CD4-positive, alpha-beta T cell (primary cell): ENCODE results near the gene PDZD4. TPM values are rescaled to one million over a fixed set of nuclear protein-coding genes. Genes with fewer than 3 reads are reported as not detected.
A peak's percentile ranks its signal among the peaks of the same experiment; 100 is the strongest.

Source experiments
- ATAC-seq: fragments of 200-7000 bp; cut with Tn5 transposase; one replicate; pipeline ENCODE4 v1.10.0; 2022; ENCODE audit warnings: mild to moderate bottlenecking; ENCODE audit not compliant: poor library complexity
- CTCF ChIA-PET: fragments of 350-600 bp; sonication (Branson Sonifier 250); formaldehyde crosslinking; loops from one replicate; lab custom pipeline; 2021; ENCODE audit warnings: antibody characterized with exemption, inconsistent platforms; lab: Charles Lee
- POLR2A ChIA-PET: fragments of 350-600 bp; sonication (Branson Sonifier 250); formaldehyde crosslinking; loops from one replicate; lab custom pipeline; 2021; ENCODE audit warnings: antibody characterized with exemption, inconsistent platforms; lab: Charles Lee
- DNase-seq, 14 experiments: peaks; one replicate each; pipeline ENCODE4 v3.0.0-alpha.2; 2013 to 2020; ENCODE audit warnings: mixed read lengths in 2 of 14
- H3K27ac ChIP-seq, 2 donors: one replicate each; pipeline versions ENCODE4 v1.5.1 to v1.7.0; 2013; ENCODE audit warnings: low read length in 2 of 2, low read depth in 1 of 2, mild to moderate bottlenecking in 1 of 2
- H3K27me3 ChIP-seq, 2 experiments: 1 replicate in 1 of 2; 2 replicates in 1 of 2; pipeline versions ENCODE4 v1.6.1 to v1.7.0; 2013; ENCODE audit warnings: low read length in 2 of 2, control low read depth in 1 of 2, mild to moderate bottlenecking in 1 of 2, moderate library complexity in 1 of 2; ENCODE audit not compliant: insufficient read depth in 2 of 2, control insufficient read depth in 1 of 2
- H3K36me3 ChIP-seq: one replicate; pipeline ENCODE4 v1.6.1; 2013; ENCODE audit warnings: low read length, control low read depth; ENCODE audit not compliant: insufficient read depth
- H3K4me1 ChIP-seq: one replicate; pipeline ENCODE4 v1.6.1; 2013; ENCODE audit warnings: low read length, control low read depth; ENCODE audit not compliant: insufficient read depth
- H3K4me3 ChIP-seq: one replicate; pipeline ENCODE4 v1.5.1; 2013; ENCODE audit warnings: mild to moderate bottlenecking, low read length, moderate library complexity
- H3K9me3 ChIP-seq, 2 experiments: 1 replicate in 1 of 2; 2 replicates in 1 of 2; pipeline versions ENCODE4 v1.6.1 to v1.7.0; 2013; ENCODE audit warnings: low read length in 2 of 2, mild to moderate bottlenecking in 2 of 2, control low read depth in 1 of 2, moderate library complexity in 1 of 2; ENCODE audit not compliant: control insufficient read depth in 1 of 2, insufficient read depth in 1 of 2
- H3K27ac Mint-ChIP-seq: one replicate; pipeline ENCODE4 v1.8.0; 2020; ENCODE audit warnings: mixed read lengths
- H3K27me3 Mint-ChIP-seq: one replicate; pipeline ENCODE4 v1.8.0; 2021; ENCODE audit warnings: mixed read lengths
- H3K36me3 Mint-ChIP-seq: one replicate; pipeline ENCODE4 v1.8.0; 2021; ENCODE audit warnings: low read depth, mixed read lengths
- H3K4me1 Mint-ChIP-seq: one replicate; pipeline ENCODE4 v1.8.0; 2021; ENCODE audit warnings: low read depth, mixed read lengths
- H3K4me3 Mint-ChIP-seq: one replicate; pipeline ENCODE4 v1.8.0; 2020; ENCODE audit warnings: mild to moderate bottlenecking, mixed read lengths
- H3K9me3 Mint-ChIP-seq: one replicate; pipeline ENCODE4 v1.8.0; 2020; ENCODE audit warnings: mixed read lengths
- intact Hi-C, 2 experiments: fragments of 100-400 bp; cut with DNase I in 1 of 2; cut with micrococcal nuclease in 1 of 2; formaldehyde crosslinking; loops; one replicate each; pipeline versions ENCODE4 v1.15.1 to v1.9.0; 2023 to 2025; cut with DNase I, micrococcal nuclease
- total RNA-seq, 174 experiments: library from RNA in 2 of 174; stranded (reverse) in 2 of 174; gene quantifications; one replicate each; pipeline ENCODE4 v1.2.3 and lab custom pipeline; 2021 to 2026
- TF ChIP-seq, protein P1 (sequence below): fragments of 200-600 bp; IDR thresholded peaks from one replicate; pipeline ENCODE4 v1.8.0; 2022; ENCODE audit warnings: antibody characterized with exemption, mild to moderate bottlenecking

PDZD4 gene
- total RNA-seq, 2 experiments from 2014 or later, result 24.8 to 26.8 TPM

GRCh38 chrX:153825042-153825441, 5.3 kb downstream of the PDZD4 start:
- Mint-ChIP-seq H3K27me3 (no peaks in the 10 kb centered on the region), H3K4me1 (peaks cover 54% of the 10 kb centered on the region), H3K27ac (no peak overlapping the region), H3K9me3 (no peaks in the 10 kb centered on the region), H3K36me3 (no peaks in the 10 kb centered on the region), H3K4me3 (no peak overlapping the region)
- Histone ChIP-seq H3K9me3 (no peaks in the 10 kb centered on the region), H3K4me3 (no peak overlapping the region), H3K36me3 (no peaks in the 10 kb centered on the region), H3K27me3 (no peaks in the 10 kb centered on the region), H3K4me1 (peaks cover 61% of the 10 kb centered on the region), H3K27ac (no peak overlapping the region)
- TF ChIP-seq, protein P1, sequence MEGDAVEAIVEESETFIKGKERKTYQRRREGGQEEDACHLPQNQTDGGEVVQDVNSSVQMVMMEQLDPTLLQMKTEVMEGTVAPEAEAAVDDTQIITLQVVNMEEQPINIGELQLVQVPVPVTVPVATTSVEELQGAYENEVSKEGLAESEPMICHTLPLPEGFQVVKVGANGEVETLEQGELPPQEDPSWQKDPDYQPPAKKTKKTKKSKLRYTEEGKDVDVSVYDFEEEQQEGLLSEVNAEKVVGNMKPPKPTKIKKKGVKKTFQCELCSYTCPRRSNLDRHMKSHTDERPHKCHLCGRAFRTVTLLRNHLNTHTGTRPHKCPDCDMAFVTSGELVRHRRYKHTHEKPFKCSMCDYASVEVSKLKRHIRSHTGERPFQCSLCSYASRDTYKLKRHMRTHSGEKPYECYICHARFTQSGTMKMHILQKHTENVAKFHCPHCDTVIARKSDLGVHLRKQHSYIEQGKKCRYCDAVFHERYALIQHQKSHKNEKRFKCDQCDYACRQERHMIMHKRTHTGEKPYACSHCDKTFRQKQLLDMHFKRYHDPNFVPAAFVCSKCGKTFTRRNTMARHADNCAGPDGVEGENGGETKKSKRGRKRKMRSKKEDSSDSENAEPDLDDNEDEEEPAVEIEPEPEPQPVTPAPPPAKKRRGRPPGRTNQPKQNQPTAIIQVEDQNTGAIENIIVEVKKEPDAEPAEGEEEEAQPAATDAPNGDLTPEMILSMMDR, result no peak
- ATAC-seq, result no peak
- ChIA-PET POLR2A (no interaction called here), CTCF (no interaction called here)
- intact Hi-C loops, result loop anchor here in 1 of 2 experiments (5.0 kb wide), 1 partner anchor 77 kb away; the partner anchor contains the start of gene AVPR2
- no peak for DNase-seq

DNA sequence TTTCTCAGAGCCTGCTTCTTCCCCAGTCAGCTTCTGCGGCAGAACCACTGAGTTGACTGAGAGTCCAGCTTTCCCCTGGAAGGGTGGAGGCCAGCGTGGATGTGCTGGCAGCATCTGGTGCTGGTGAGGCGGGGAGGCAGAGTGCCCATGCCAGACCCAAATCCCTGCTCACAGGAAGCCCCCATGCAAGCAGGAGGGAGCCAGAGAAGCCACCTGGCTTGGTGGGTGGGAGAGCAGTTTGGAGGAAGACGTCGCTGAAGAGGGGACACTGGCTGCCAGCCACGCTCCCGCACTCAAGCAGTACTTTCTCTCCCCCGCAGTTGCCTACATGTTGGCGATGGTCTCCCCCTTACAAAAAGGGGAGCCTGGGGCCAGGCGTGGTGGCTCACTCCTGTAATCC, 6.0 kb downstream of the PDZD4 start:
- intact Hi-C loops, result no loop called here
- H3K4me3 Mint-ChIP-seq, result no peak overlapping the region
- Histone ChIP-seq H3K9me3 (no peaks in the 10 kb centered on the region), H3K4me1 (peaks cover 67% of the 10 kb centered on the region), H3K4me3 (no peak overlapping the region), H3K27me3 (no peaks in the 10 kb centered on the region), H3K36me3 (no peaks in the 10 kb centered on the region), H3K27ac (no peak overlapping the region)
- H3K9me3 Mint-ChIP-seq, result no peaks in the 10 kb centered on the region
- TF ChIP-seq, protein P1, result no peak
- no peaks in the 10 kb centered on the region for H3K36me3 Mint-ChIP-seq
- no peaks in the 10 kb centered on the region for H3K27me3 Mint-ChIP-seq
- no peak for DNase-seq
- POLR2A ChIA-PET, result interaction anchor here (0.5 kb wide), 1 partner anchor 241 kb away, joined by 3 read pairs; no protein-coding TSS in a partner anchor
- peaks cover 54% of the 10 kb centered on the region for H3K4me1 Mint-ChIP-seq
- no peak for ATAC-seq
- CTCF ChIA-PET, result no interaction called here
- H3K27ac Mint-ChIP-seq, result no peak overlapping the region

DNA sequence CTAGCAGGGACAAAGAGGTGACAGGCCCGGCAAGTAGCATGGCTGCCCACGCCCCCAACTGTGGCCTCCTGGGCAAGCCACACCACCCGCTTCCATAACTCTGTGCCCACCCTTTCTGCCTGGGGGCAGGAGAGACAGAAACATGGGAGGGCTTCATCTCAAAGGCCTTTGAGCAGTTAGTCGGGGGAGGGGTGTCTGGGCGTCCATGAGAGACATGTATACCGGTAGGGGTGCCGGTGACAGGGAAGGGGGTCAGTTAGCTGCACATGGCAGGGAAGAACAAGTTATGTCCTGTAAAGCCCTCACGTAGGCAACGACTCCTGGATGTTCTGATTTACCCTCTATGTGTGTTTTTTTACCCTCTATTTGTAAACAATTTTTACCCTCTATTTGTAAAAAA, 9.3 kb downstream of the PDZD4 start:
- intact Hi-C loops, result no loop called here
- H3K4me1 ChIP-seq, result peaks cover 83% of the 10 kb centered on the region
- H3K27me3 ChIP-seq, result no peaks in the 10 kb centered on the region
- no peak overlapping the region for H3K4me3 ChIP-seq
- H3K4me3 Mint-ChIP-seq, result no peak overlapping the region
- TF ChIP-seq, protein P1, result no peak
- peaks cover 50% of the 10 kb centered on the region for H3K4me1 Mint-ChIP-seq
- H3K36me3 Mint-ChIP-seq, result no peaks in the 10 kb centered on the region
- ChIA-PET POLR2A (no interaction called here), CTCF (no interaction called here)
- ATAC-seq (no peak), DNase-seq (peak in 1 of 14 experiments; percentile 2)
- H3K9me3 ChIP-seq, result no peaks in the 10 kb centered on the region
- no peaks in the 10 kb centered on the region for H3K36me3 ChIP-seq
- H3K27ac Mint-ChIP-seq, result peak overlapping the region; percentile 82
- no peaks in the 10 kb centered on the region for H3K9me3 Mint-ChIP-seq
- no peaks in the 10 kb centered on the region for H3K27me3 Mint-ChIP-seq
- H3K27ac ChIP-seq, result no peak overlapping the region
